Measurements from ENCODE around the gene GHR.

The GHR gene

GRCh38 chr5:42518595-42519221 lies 95.5 kb downstream of the GHR start:
- no peak for DNase-seq

GRCh38 chr5:42520203-42520602 lies 97.0 kb downstream of the GHR start:
- no peak for DNase-seq

- DNase-seq, result no peak
These were observed 97.7 kb downstream of the GHR start for GRCh38 chr5:42520957-42521356.

DNA sequence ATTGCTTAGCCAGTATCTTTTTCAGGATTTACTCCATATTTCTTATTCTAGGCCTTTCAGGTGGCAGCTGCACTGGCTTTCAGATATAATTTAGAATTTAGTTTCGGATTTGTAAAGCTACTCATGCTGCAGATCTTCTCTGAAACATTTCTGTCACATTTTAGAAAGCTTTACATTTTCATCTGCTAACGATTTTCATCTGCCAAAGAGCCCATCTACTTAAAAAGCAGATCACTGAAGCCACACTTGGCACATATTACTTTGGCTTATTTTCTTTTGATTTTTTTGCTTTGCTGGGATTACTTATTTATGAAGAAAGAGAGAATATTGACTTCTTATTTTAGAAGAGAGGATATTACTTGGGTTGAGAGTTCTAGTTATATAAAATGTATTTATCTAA lies 98.2 kb downstream of the GHR start:
- no peak for DNase-seq

GRCh38 chr5:42522783-42523182 lies 99.5 kb downstream of the GHR start:
- no peak for DNase-seq

- DNase-seq, result no peak
These were observed 102.9 kb downstream of the GHR start for GRCh38 chr5:42526179-42526578.

DNA sequence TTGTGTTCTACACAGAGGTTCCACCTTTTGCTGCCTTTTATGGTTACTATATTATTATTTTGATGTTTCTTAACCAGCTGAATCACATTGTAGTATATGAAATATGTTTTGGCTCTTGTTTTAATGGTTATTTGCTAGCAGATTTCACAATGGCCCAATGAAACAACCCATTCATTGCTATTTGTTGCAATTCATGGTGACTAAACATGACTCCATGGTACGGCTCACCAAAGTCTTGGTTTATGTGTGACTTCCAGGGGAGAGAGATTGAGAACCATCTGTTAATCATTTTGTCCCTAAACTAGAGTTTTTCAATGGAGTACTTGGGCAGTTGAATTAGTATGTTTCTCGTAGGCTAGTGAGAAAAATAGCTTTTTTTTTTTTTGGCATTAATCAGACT lies 108.4 kb downstream of the GHR start:
- no peak for DNase-seq

- no peak for DNase-seq
These were observed 118.9 kb downstream of the GHR start for GRCh38 chr5:42542106-42542505.

GRCh38 chr5:42543774-42544173 lies 120.5 kb downstream of the GHR start:
- DNase-seq, result no peak

DNA sequence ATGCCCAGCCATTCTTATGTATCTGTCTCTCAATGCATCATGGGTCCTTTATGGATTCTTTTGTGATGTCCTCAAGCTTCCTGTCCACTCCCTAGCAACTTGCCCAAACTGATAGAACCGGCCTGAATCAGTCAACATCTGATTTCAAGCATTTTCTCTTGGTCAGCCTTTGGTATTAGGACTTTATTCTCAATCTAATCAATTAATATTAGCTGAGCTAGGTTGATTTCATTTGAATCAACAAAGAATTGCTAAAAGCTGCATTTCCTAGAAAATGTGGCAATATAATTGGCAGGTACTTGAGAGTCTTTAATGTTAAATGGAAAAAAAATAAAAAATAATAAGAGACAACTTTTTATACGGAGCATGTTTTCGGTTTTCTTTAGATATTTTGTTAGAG lies 121.8 kb downstream of the GHR start:
- DNase-seq, result no peak

GRCh38 chr5:42547141-42547540 lies 123.9 kb downstream of the GHR start:
- DNase-seq, result no peak

DNA sequence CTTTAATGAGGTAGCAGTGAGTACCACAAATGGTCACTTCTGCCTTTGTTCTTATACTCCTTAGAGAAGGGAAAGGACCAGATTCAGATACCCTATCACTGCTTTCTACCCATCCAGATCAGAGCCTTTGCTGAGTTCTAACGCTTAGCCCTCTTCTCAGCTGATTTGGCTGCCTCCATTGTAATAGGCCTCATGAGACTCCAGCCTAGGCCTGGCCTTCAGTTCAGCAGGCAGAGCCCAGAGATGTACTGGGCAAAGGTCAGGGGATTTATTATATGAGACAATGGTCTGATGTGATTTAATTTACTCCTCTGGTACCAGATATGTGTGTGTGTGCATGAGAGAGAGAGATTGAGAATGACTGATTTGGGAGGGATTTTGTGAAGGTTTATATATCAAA lies 124.7 kb downstream of the GHR start:
- DNase-seq, result no peak

DNA sequence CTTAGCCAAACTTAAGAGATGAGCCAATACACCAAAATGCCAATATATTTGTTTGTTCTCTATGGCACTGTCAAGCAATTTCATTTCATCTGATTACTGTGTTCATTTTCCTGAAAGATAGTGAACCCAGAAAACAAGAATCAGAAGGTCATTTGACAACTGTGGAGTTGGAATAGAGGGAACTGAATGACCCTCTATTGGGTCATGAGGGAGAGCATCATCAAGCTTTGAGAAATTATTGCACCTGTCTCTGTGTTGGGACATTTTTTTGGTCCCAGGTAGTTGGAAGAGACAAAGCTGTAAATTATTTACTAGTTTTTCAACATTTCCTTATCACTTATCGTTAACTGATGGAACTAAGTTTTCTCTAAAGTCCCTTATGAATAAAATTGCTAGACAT lies 129.4 kb downstream of the GHR start:
- DNase-seq, result no peak

- no peak for DNase-seq
These were observed 130.2 kb downstream of the GHR start for GRCh38 chr5:42553461-42553860.

DNA sequence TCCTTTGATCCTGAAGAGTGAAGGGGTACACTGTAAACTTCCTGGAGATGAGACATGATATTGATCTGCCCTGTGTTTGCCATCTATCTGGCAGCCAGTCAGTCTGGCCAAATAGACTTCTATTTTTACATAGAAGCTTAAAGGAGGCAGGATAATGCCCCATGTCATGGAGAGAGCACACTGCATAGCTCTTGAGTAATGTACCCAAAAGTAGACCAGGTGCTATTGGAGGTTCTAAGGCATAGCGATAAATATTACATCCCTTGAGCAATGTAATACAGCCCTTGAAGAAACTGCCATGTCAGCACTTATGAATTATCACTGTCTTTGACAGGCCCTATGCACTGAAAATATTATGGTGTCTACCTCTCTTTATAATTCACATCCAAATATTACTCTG lies 131.8 kb downstream of the GHR start:
- no peak for DNase-seq

DNA sequence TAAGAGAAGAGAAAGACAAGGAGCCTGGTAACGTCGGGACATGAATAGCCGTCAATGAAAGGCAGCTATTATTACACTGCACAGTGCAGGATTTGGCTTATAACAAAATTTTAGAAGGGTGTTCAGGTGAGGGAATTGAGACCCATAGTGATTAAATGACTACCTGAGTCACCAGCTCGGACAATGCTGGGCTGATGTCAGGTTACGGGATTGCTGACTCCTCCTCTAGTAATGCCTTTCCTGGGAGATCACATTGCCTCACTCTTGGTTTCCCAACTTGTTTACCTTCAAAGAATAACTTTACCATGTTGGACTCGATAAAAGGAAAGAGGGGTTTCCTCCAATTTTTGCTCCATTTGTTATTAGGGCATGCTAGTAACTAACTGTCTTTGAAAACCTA lies 132.6 kb downstream of the GHR start:
- DNase-seq, result no peak

- no peak for DNase-seq
These were observed 134.4 kb downstream of the GHR start for GRCh38 chr5:42557689-42558088.

- DNase-seq, result no peak
These were observed 138.4 kb downstream of the GHR start for GRCh38 chr5:42561656-42562055.

DNA sequence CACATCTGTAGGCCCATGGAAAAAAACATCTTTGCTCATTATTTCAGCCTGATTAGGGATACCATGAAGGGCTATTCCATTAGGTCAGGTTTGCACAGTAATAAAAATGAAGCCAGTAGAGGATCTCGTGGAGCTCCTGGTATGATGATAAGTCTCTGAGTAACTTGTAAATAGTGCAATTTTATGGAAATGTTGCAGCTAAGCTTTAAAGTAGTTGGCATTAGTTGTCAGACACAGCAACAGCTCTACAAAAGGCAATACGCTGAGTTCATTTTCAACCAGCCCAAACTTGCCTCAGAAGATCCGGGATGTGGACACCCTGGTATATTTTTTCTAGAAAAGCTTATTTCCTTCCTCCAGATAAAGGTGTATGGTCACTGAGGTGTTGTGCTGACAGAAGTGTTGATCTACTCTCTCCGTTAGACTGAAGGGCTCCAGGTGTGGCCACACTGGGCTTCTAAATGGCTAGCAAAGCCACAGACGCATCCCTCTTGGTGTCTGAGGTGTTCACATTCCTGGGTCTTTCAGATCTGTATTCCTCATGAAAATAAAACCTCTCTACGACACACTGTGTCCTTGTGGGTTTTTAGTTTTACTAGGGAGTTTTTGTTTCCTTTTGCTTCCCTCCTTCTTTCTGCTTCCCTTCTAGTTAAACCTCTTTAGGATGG lies 141.6 kb downstream of the GHR start:
- no peak for DNase-seq

- no peak for DNase-seq
These were observed 143.5 kb downstream of the GHR start for GRCh38 chr5:42566652-42567295.

DNA sequence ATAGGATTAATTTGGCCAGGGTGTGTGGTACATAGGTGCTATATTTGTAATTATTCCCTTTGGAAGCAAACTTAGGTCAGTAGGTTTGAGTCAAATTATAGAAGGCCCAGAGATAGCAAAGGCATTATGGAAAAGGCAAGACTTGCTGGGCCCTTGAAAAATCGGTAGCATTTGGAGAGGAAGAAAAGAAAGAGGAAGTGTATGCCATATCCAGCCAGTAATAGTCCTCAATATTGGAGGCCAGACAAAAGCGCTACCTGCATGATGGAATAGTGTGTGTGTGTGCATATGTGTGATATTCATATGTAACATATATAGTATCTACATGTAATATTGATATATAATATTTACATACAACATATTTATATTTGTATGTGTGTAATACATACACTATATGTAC lies 146.1 kb downstream of the GHR start:
- DNase-seq, result no peak

- DNase-seq, result no peak
These were observed 146.8 kb downstream of the GHR start for GRCh38 chr5:42569953-42570548.

DNA sequence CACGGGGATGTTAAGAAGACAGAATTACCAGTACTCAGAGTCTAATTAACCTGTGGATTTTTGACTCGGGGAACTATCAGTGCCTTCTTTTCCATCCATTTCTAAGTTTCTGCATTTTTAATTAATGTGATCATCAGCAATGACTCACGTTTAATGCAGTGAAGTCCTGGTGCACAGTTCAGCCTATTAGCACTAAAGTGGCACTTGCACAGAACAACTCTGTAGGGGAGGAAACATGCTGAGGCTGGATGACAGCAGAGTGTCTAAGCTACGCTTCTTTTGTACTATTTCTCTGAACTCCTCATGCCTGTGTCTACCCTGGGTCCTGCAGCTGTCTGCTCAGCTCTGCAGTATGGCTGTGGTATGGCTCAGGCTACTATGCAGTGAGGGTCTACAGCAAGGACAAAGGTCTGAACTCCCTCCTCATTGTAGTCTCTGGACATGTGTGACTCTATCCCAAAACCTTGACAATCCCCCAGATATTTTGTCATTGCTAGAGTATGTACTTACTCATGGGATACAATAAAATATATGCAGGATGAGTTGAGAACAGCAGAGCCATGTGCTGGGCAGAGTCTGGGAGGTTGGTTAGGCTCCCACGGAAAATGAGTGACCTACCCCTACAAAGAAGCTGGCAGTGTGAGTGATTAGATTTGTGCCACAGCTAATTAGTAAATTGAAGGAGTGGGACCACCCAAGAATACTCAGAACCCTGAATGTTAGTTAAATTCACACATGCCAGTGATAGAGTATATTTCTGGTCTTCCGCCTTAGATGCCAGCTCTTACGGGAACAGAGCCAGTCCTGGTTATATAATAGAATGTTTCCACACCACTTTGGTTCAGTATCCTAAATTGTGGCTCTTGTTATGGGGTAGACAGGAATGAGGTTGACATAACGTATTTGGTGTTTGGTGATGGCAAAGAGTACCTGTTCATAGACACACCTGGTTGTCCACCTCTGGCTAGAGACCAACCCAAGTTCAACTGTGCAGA lies 148.0 kb downstream of the GHR start:
- DNase-seq, result no peak
